Nephron progenitor cell (in vitro differentiated cells): ENCODE data around the gene NCLN.

Experiments
- DNase-seq: peaks from one replicate; pipeline ENCODE4 v3.0.0; 2021
- H3K27ac Mint-ChIP-seq: 2 replicates; pipeline ENCODE4 v1.8.0; 2021; ENCODE audit warnings: mild to moderate bottlenecking, moderate library complexity, mixed read lengths
- H3K27me3 Mint-ChIP-seq: 2 replicates; pipeline ENCODE4 v1.8.0; 2021; ENCODE audit warnings: mild to moderate bottlenecking, low read depth, mixed read lengths; ENCODE audit not compliant: poor library complexity
- H3K36me3 Mint-ChIP-seq: 2 replicates; pipeline ENCODE4 v1.8.0; 2021; ENCODE audit warnings: low read depth, mixed read lengths
- H3K4me1 Mint-ChIP-seq: 2 replicates; pipeline ENCODE4 v1.8.0; 2021; ENCODE audit warnings: mixed read lengths
- H3K4me3 Mint-ChIP-seq: 2 replicates; pipeline ENCODE4 v1.8.0; 2021; ENCODE audit warnings: mild to moderate bottlenecking, moderate library complexity, mixed read lengths
- H3K9me3 Mint-ChIP-seq: 2 replicates; pipeline ENCODE4 v1.8.0; 2021; ENCODE audit warnings: mild to moderate bottlenecking, moderate library complexity, mixed read lengths
- CTCF ChIP-seq: fragments of 200-600 bp; sonication (generic); IDR thresholded peaks from 2 replicates; pipeline ENCODE4 v1.5.0; 2021; ENCODE audit warnings: antibody characterized with exemption

Gene NCLN

GRCh38 chr19:3243819-3244700 is 58.3 kb downstream of the NCLN start:
- no peaks in the 10 kb centered on the region for H3K9me3 Mint-ChIP-seq
- H3K4me3 Mint-ChIP-seq, result no peak overlapping the region
- peak; percentile 89 for DNase-seq
- peaks cover 17% of the 10 kb centered on the region for H3K27me3 Mint-ChIP-seq
- H3K27ac Mint-ChIP-seq, result no peak overlapping the region
- TF ChIP-seq CTCF, result no peak
- no peaks in the 10 kb centered on the region for H3K4me1 Mint-ChIP-seq
- H3K36me3 Mint-ChIP-seq, result no peaks in the 10 kb centered on the region

DNA sequence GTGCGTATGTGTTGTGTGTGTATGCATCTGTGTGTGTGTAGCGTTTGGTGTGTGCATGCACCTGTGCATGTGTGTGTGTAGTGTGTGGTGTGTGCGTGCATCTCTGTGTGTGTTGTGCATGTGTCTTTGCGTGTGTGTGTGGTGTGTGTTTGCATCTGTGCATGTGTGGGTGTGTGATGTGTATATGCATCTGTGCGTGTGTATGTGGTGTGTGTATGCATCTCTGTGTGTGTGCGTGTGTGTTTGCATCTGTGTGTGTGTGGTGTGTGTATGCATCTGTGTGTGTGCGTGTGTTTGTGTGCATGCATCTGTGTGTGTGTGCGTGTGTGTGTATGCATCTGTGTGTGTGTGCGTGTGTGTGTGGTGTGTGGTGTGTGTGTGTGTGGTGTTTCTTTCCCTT is 59.3 kb downstream of the NCLN start:
- no peak for DNase-seq
- H3K4me1 Mint-ChIP-seq, result no peaks in the 10 kb centered on the region
- no peak for TF ChIP-seq CTCF
- no peak overlapping the region for H3K27ac Mint-ChIP-seq
- H3K4me3 Mint-ChIP-seq, result no peak overlapping the region
- H3K9me3 Mint-ChIP-seq, result no peaks in the 10 kb centered on the region
- peaks cover 17% of the 10 kb centered on the region for H3K27me3 Mint-ChIP-seq
- H3K36me3 Mint-ChIP-seq, result no peaks in the 10 kb centered on the region

- Mint-ChIP-seq H3K4me1 (no peaks in the 10 kb centered on the region), H3K36me3 (no peaks in the 10 kb centered on the region), H3K27ac (no peak overlapping the region), H3K9me3 (peaks cover 10% of the 10 kb centered on the region), H3K27me3 (peaks cover 14% of the 10 kb centered on the region), H3K4me3 (no peak overlapping the region)
- no peak for TF ChIP-seq CTCF
- DNase-seq, result no peak
These were observed 63.1 kb downstream of the NCLN start for GRCh38 chr19:3248728-3249326.

GRCh38 chr19:3249408-3249807 is 63.7 kb downstream of the NCLN start:
- no peak overlapping the region for H3K4me3 Mint-ChIP-seq

DNA sequence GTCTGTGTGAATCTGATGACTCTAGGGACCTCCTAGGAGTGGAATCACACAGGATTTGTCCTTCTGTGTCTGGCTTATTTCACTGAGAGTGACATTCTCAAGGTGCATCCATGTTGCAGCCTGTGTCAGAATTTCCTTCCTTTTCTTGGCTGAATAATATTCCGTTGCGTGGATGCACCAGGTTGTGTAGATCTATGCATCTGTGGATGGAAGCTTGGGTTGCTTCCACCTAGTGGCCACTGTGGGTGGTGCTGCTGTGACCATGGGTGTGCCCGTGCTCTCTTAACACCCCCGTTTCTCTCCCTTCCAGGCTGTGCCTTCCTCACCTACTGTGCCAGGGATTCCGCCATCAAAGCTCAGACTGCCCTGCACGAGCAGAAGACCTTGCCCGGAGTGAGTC is 64.9 kb downstream of the NCLN start:
- peak; percentile 28 for TF ChIP-seq CTCF
- Mint-ChIP-seq H3K4me3 (no peak overlapping the region), H3K27ac (no peak overlapping the region), H3K9me3 (peaks cover 13% of the 10 kb centered on the region), H3K36me3 (no peaks in the 10 kb centered on the region), H3K4me1 (no peaks in the 10 kb centered on the region), H3K27me3 (peaks cover 14% of the 10 kb centered on the region)
- DNase-seq, result peak; percentile 28

More at GRCh38 chr19:3249408-3249807, 63.7 kb downstream of the NCLN start:
- H3K27ac Mint-ChIP-seq, result no peak overlapping the region
- H3K27me3 Mint-ChIP-seq, result peaks cover 14% of the 10 kb centered on the region
- no peaks in the 10 kb centered on the region for H3K36me3 Mint-ChIP-seq
- no peak for DNase-seq
- peaks cover 13% of the 10 kb centered on the region for H3K9me3 Mint-ChIP-seq
- H3K4me1 Mint-ChIP-seq, result no peaks in the 10 kb centered on the region
- no peak for TF ChIP-seq CTCF
